Liver (tissue), 3 donors: Measurements from ENCODE around the gene MPP7.

Experiments used
- CTCF ChIP-seq: fragments of 150-350 bp; IDR thresholded peaks from 2 replicates; pipeline ENCODE4 v1.5.1; 2017; ENCODE audit warnings: improper control_type of control experiment, low read depth, low read length; ENCODE audit not compliant: missing input control
- EGR1 ChIP-seq, 2 donors: IDR thresholded peaks; 2 replicates each; pipeline ENCODE4 v1.6.1; 2016 to 2018; ENCODE audit warnings: antibody characterized with exemption in 2 of 2, low read depth in 2 of 2
- FOXA2 ChIP-seq: IDR thresholded peaks from 2 replicates; pipeline ENCODE4 v1.6.1; 2016; ENCODE audit warnings: antibody characterized with exemption
- MAX ChIP-seq: IDR thresholded peaks from 2 replicates; pipeline ENCODE4 v1.6.1; 2016; ENCODE audit warnings: antibody characterized with exemption
- RAD21 ChIP-seq, 2 donors: IDR thresholded peaks; 2 replicates each; pipeline ENCODE4 v1.6.1; 2016; ENCODE audit warnings: antibody characterized with exemption in 2 of 2, mild to moderate bottlenecking in 2 of 2
- donor health status: healthy.
- donor health status: healthy.

- TF ChIP-seq CTCF (no peak), FOXA2 (no peak), EGR1 (IDR thresholded peaks at IDR 0.05; ENCODE audit: low read depth in 2 of 2) (no peak), MAX (no peak), RAD21 (IDR thresholded peaks at IDR 0.05) (no peak)
Observed at GRCh38 chr10:28314211-28314610, 11.3 kb upstream of the MPP7 start.
